A549 (cell line): Measurements from ENCODE around the gene THSD7A. TPM values are rescaled to one million over a fixed set of nuclear protein-coding genes. Genes with fewer than 3 reads are reported as not detected.

Experiments used
- ATAC-seq, 2 experiments: fragments of 200-7000 bp in 1 of 2; fragments of >200 bp in 1 of 2; cut with Nextera tagmentation in 1 of 2; cut with Tn5 transposase in 1 of 2; 3 replicates each; pipeline versions ENCODE4 v1.8.0 to v1.9.1; 2018 to 2020; ENCODE audit warnings: mild to moderate bottlenecking in 1 of 2, moderate library complexity in 1 of 2
- CTCF ChIA-PET: fragments of 300-600 bp; sonication (Branson Sonifier 250); formaldehyde crosslinking; extraction: SDS; loops from one replicate; lab custom pipeline; 2021; ENCODE audit warnings: antibody characterized with exemption, inconsistent platforms; lab: Yijun Ruan, JAX
- POLR2A ChIA-PET: fragments of 350-600 bp; formaldehyde crosslinking; extraction: SDS; loops from one replicate; lab custom pipeline; 2021; ENCODE audit warnings: antibody characterized with exemption, inconsistent platforms; lab: Yijun Ruan, JAX
- DNase-seq, 2 experiments: peaks; one replicate each; pipeline versions ENCODE4 v3.0.0 to v3.0.0-alpha.2; 2011 to 2016; ENCODE audit warnings: low read depth in 1 of 2, low spot score in 1 of 2
- FAIRE-seq: peaks from 2 replicates; lab custom pipeline; 2011; peaks lifted over from hg19 to GRCh38; lab: Jason Lieb, UNC
- H3K27ac ChIP-seq, 2 experiments: fragments of >200 bp; sonication (Bioruptor Twin); formaldehyde crosslinking; 3 replicates each; pipeline ENCODE4 v1.5.1; 2016 to 2017
- H3K4me1 ChIP-seq: fragments of >200 bp; sonication (Bioruptor Twin); formaldehyde crosslinking; 3 replicates; pipeline ENCODE4 v1.6.1; 2016
- H3K4me2 ChIP-seq: fragments of >200 bp; sonication (Bioruptor Twin); formaldehyde crosslinking; 3 replicates; pipeline ENCODE4 v1.6.1; 2016
- H3K4me3 ChIP-seq: fragments of >200 bp; sonication (Bioruptor Twin); formaldehyde crosslinking; 3 replicates; pipeline ENCODE4 v1.5.1; 2016
- H3K9me3 ChIP-seq: fragments of >200 bp; sonication (Bioruptor Twin); formaldehyde crosslinking; 3 replicates; pipeline ENCODE4 v1.6.1; 2016
- BCL3 ChIP-seq: fragments of >200 bp; sonication (Bioruptor Twin); formaldehyde crosslinking; IDR thresholded peaks from 3 replicates; pipeline ENCODE4 v1.6.1; 2016
- CBX2 ChIP-seq: fragments of 200-600 bp; sonication (generic); IDR thresholded peaks from 2 replicates; pipeline ENCODE4 v1.6.1; 2016; ENCODE audit warnings: low read depth, mild to moderate bottlenecking, borderline replicate concordance
- CBX8 ChIP-seq: fragments of 200-600 bp; sonication (generic); IDR thresholded peaks from 2 replicates; pipeline ENCODE4 v1.6.1; 2016
- E2F6 ChIP-seq: IDR thresholded peaks from 2 replicates; pipeline ENCODE4 v1.6.1; 2012; ENCODE audit warnings: low read depth, borderline replicate concordance
- ELK1 ChIP-seq: fragments of 150-350 bp; IDR thresholded peaks from 2 replicates; pipeline ENCODE4 v1.6.1; 2014; ENCODE audit warnings: low read depth, mild to moderate bottlenecking, low read length
- FOSB ChIP-seq: fragments of 250-450 bp; sonication (Bioruptor Pico); IDR thresholded peaks from 2 replicates; pipeline ENCODE4 v1.5.0; 2020; ENCODE audit warnings: mild to moderate bottlenecking, moderate library complexity
- FOSL2 ChIP-seq, 2 experiments: fragments of 450-650 bp in 1 of 2; fragments of >200 bp in 1 of 2; sonication (Bioruptor Twin) in 1 of 2; formaldehyde crosslinking; IDR thresholded peaks; 2 replicates each; pipeline versions ENCODE4 v1.5.0 to v1.6.1; 2016 to 2020; ENCODE audit warnings: mild to moderate bottlenecking in 1 of 2, moderate library complexity in 1 of 2
- FOXS1 ChIP-seq: fragments of 250-450 bp; sonication (Bioruptor Pico); IDR thresholded peaks from 2 replicates; pipeline ENCODE4 v1.5.0; 2020; ENCODE audit warnings: mild to moderate bottlenecking, moderate library complexity
- HDAC2 ChIP-seq: fragments of 200-600 bp; sonication (generic); IDR thresholded peaks from 2 replicates; pipeline ENCODE4 v1.6.1; 2016
- HEYL ChIP-seq: fragments of 250-450 bp; sonication (Bioruptor Pico); IDR thresholded peaks from 2 replicates; pipeline ENCODE4 v1.8.0; 2021; ENCODE audit warnings: mild to moderate bottlenecking, moderate library complexity
- HMGXB4 ChIP-seq: fragments of 250-450 bp; sonication (Bioruptor Pico); IDR thresholded peaks from 2 replicates; pipeline ENCODE4 v1.5.0; 2021; ENCODE audit warnings: mild to moderate bottlenecking, moderate library complexity, borderline replicate concordance
- HOXA7 ChIP-seq: fragments of 250-450 bp; sonication (Bioruptor Pico); IDR thresholded peaks from 2 replicates; pipeline ENCODE4 v1.5.0; 2020; ENCODE audit warnings: mild to moderate bottlenecking, moderate library complexity
- JUNB ChIP-seq: fragments of >200 bp; sonication (Bioruptor Twin); formaldehyde crosslinking; IDR thresholded peaks from 2 replicates; pipeline ENCODE4 v1.6.1; 2016
- MAZ ChIP-seq: fragments of 150-350 bp; IDR thresholded peaks from 2 replicates; pipeline ENCODE4 v1.6.1; 2014; ENCODE audit warnings: antibody characterized with exemption, low read depth, low read length, borderline replicate concordance
- NPAS2 ChIP-seq: fragments of 250-450 bp; sonication (Bioruptor Pico); IDR thresholded peaks from 2 replicates; pipeline ENCODE4 v1.8.0; 2022; ENCODE audit warnings: mild to moderate bottlenecking, moderate library complexity, borderline replicate concordance
- NR3C1 ChIP-seq: fragments of >200 bp; sonication (Bioruptor Twin); formaldehyde crosslinking; IDR thresholded peaks from 3 replicates; pipeline ENCODE4 v1.6.1; 2017
- RNF2 ChIP-seq: fragments of 200-600 bp; sonication (generic); IDR thresholded peaks from 2 replicates; pipeline ENCODE4 v1.6.1; 2016; ENCODE audit warnings: low read depth, mild to moderate bottlenecking, antibody characterized with exemption, moderate library complexity, borderline replicate concordance
- TP53 ChIP-seq: fragments of 250-450 bp; sonication (Bioruptor Pico); IDR thresholded peaks from 2 replicates; pipeline ENCODE4 v1.5.0; 2021; ENCODE audit warnings: mild to moderate bottlenecking, moderate library complexity
- USF2 ChIP-seq: fragments of 450-650 bp; IDR thresholded peaks from 2 replicates; pipeline ENCODE4 v1.6.1; 2014; ENCODE audit warnings: antibody characterized with exemption
- ZC3H11A ChIP-seq: fragments of 450-650 bp; IDR thresholded peaks from 2 replicates; pipeline ENCODE4 v1.6.1; 2014; ENCODE audit warnings: antibody characterized with exemption, mild to moderate bottlenecking
- ZFP36 ChIP-seq: fragments of 450-650 bp; IDR thresholded peaks from 2 replicates; pipeline ENCODE4 v1.6.1; 2014; ENCODE audit warnings: borderline replicate concordance; ENCODE audit not compliant: partially characterized antibody
- ZSCAN20 ChIP-seq: fragments of 250-450 bp; sonication (Bioruptor Pico); IDR thresholded peaks from 2 replicates; pipeline ENCODE4 v1.8.0; 2022; ENCODE audit warnings: mild to moderate bottlenecking, moderate library complexity
- WGBS: methylation state at CpG from one replicate; pipeline ENCODE4 v1.1.6; 2017; ENCODE audit errors: missing lambda C conversion rate; 5-methylcytosine and 5-hydroxymethylcytosine counted together
- polyA plus RNA-seq, 4 experiments: library from polyadenylated mRNA; depleted of rRNA in 3 of 4; stranded (reverse); fragments of >200 nt; fragmentation: RNase III in 1 of 4; extraction: RNeasy Plus Mini Kit Qiagen cat#74134 plus additional on column Dnase treatment in 1 of 4; gene quantifications; 2 replicates in 3 of 4; 3 replicates in 1 of 4; pipeline ENCODE4 v1.2.3, GENCODE V29; 2011 to 2017

The THSD7A gene
- polyA plus RNA-seq, 2 of the 4 experiments (the other 2 are of a cell fraction): 5.7 to 11.8 TPM

- Histone ChIP-seq H3K4me1 (no peaks in the 10 kb centered on the region), H3K27ac (no peak overlapping the region), H3K4me2 (no peak overlapping the region), H3K4me3 (no peak overlapping the region), H3K9me3 (no peaks in the 10 kb centered on the region)
- no peak for FAIRE-seq
- ChIA-PET CTCF (interaction anchor here (1.4 kb wide), 1 partner anchor 51 kb away, joined by 3 read pairs; no protein-coding TSS in a partner anchor), POLR2A (no interaction called here)
- 69% methylated on average over 12 of the region's 12 CpGs for WGBS
- TF ChIP-seq USF2 (no peak), JUNB (no peak), FOSB (no peak), HMGXB4 (CRISPR knock-in tag) (no peak), E2F6 (no peak), ELK1 (no peak), FOXS1 (CRISPR knock-in tag) (no peak), HDAC2 (no peak), NPAS2 (CRISPR knock-in tag) (no peak), FOSL2 (IDR thresholded peaks at IDR 0.05) (no peak), FOSL2 (CRISPR knock-in tag; IDR thresholded peaks at IDR 0.05) (no peak), TP53 (CRISPR knock-in tag) (no peak), MAZ (no peak), NR3C1 (no peak)
- DNase-seq: no peak
- ATAC-seq: no peak
Observed at GRCh38 chr7:11394438-11394837, 437.6 kb downstream of the THSD7A start.

GRCh38 chr7:11379641-11380040 lies 452.4 kb downstream of the THSD7A start:
- FAIRE-seq: peak; percentile 59
- ChIA-PET POLR2A (no interaction called here), CTCF (no interaction called here)
- Histone ChIP-seq H3K9me3 (no peaks in the 10 kb centered on the region), H3K4me1 (peaks cover 14% of the 10 kb centered on the region; the same call in 1 of the 3 replicates), H3K4me3 (no peak overlapping the region), H3K4me2 (no peak overlapping the region), H3K27ac (no peak overlapping the region)
- TF ChIP-seq RNF2 (no peak), ZC3H11A (no peak), FOSB (no peak), ZFP36 (no peak), HOXA7 (no peak), NPAS2 (CRISPR knock-in tag) (no peak), HEYL (no peak), ZSCAN20 (no peak), BCL3 (no peak), USF2 (no peak), CBX2 (no peak), CBX8 (no peak)
- DNase-seq: no peak
- WGBS: 85% methylated on average over 4 of the region's 4 CpGs
- ATAC-seq: no peak
